Natural killer cell (primary cell): ENCODE data around the gene SF3B5. TPM values are rescaled to one million over a fixed set of nuclear protein-coding genes. Genes with fewer than 3 reads are reported as not detected.
A peak's percentile ranks its signal among the peaks of the same experiment; 100 is the strongest.

ENCODE experiments used
- ATAC-seq, 3 donors: fragments of 150-1000 bp in 2 of 3; fragments of 200-7000 bp in 1 of 3; cut with Tn5 transposase; 1 replicate in 1 of 3; 2 replicates in 2 of 3; pipeline ENCODE4 v1.10.0; 2021; ENCODE audit warnings: mild to moderate bottlenecking in 2 of 3, moderate library complexity in 2 of 3
- DNase-seq, 2 donors: peaks; one replicate each; pipeline versions ENCODE4 v3.0.0 to v3.0.0-alpha.2; 2013 to 2021; ENCODE audit warnings: mixed read lengths in 1 of 2
- H3K27ac ChIP-seq: one replicate; pipeline ENCODE4 v1.5.1; 2013; ENCODE audit warnings: mild to moderate bottlenecking, low read length
- H3K27me3 ChIP-seq: one replicate; pipeline ENCODE4 v1.6.1; 2013; ENCODE audit warnings: low read length; ENCODE audit not compliant: control insufficient read depth, insufficient read depth
- H3K36me3 ChIP-seq: one replicate; pipeline ENCODE4 v1.6.1; 2013; ENCODE audit warnings: low read length; ENCODE audit not compliant: control insufficient read depth, insufficient read depth
- H3K4me1 ChIP-seq: one replicate; pipeline ENCODE4 v1.6.1; 2013; ENCODE audit warnings: low read length; ENCODE audit not compliant: control insufficient read depth, insufficient read depth
- H3K4me3 ChIP-seq: one replicate; pipeline ENCODE4 v1.5.1; 2013; ENCODE audit warnings: low read length
- H3K9me3 ChIP-seq: one replicate; pipeline ENCODE4 v1.6.1; 2013; ENCODE audit warnings: low read length; ENCODE audit not compliant: control insufficient read depth, insufficient read depth
- H3K27ac Mint-ChIP-seq, 2 donors: one replicate each; pipeline ENCODE4 v1.8.0; 2022; ENCODE audit warnings: mild to moderate bottlenecking in 2 of 2, mixed read lengths in 2 of 2, moderate library complexity in 1 of 2
- H3K27me3 Mint-ChIP-seq, 2 donors: one replicate each; pipeline ENCODE4 v1.8.0; 2022; ENCODE audit warnings: low read depth in 2 of 2, mixed read lengths in 2 of 2
- H3K36me3 Mint-ChIP-seq: one replicate; pipeline ENCODE4 v1.8.0; 2022; ENCODE audit warnings: mixed read lengths
- H3K4me1 Mint-ChIP-seq, 2 donors: one replicate each; pipeline ENCODE4 v1.8.0; 2022; ENCODE audit warnings: mixed read lengths in 2 of 2
- H3K4me3 Mint-ChIP-seq: one replicate; pipeline ENCODE4 v1.8.0; 2022; ENCODE audit warnings: mild to moderate bottlenecking, moderate library complexity, mixed read lengths
- H3K9me3 Mint-ChIP-seq, 2 donors: one replicate each; pipeline ENCODE4 v1.8.0; 2022; ENCODE audit warnings: mixed read lengths in 2 of 2
- CTCF ChIP-seq: fragments of 200-600 bp; IDR thresholded peaks from one replicate; pipeline ENCODE4 v1.8.0; 2022; ENCODE audit warnings: antibody characterized with exemption
- WGBS: methylation state at CpG from one replicate; pipeline ENCODE4 v1.1.7; 2013; ENCODE audit warnings: missing lambda C conversion rate; ENCODE audit not compliant: insufficient coverage; 5-methylcytosine and 5-hydroxymethylcytosine counted together
- intact Hi-C: fragments of 100-400 bp; cut with micrococcal nuclease; formaldehyde crosslinking; loops from one replicate; pipeline ENCODE4 v1.14.2; 2022
- total RNA-seq, 4 donors: library from RNA; stranded (reverse); fragments of 120-200 nt in 1 of 4; gene quantifications; one replicate each; pipeline versions ENCODE4 v1.2.3 to v1.2.4, GENCODE V29; 2013 to 2022

Gene SF3B5
- total RNA-seq, 3 donors from 2014 or later (not counting 1 experiment from before 2014, with no cell fraction given): 122 to 145 (median 122) TPM

- H3K36me3 ChIP-seq: no peaks in the 10 kb centered on the region
- no peak overlapping the region for H3K27ac ChIP-seq
- peak in 1 of 2 donors; percentile 32 for DNase-seq
- intact Hi-C loops: loop anchor here (2.0 kb wide), 1 partner anchor 86 kb away; the partner anchor contains the start of gene STX11
- peaks cover 19 to 24% of the 10 kb centered on the region in 2 donors for H3K4me1 Mint-ChIP-seq
- H3K27ac Mint-ChIP-seq: peak overlapping the region; percentile 72 to 92
- 62% methylated on average over 7 of the region's 9 CpGs for WGBS
- no peaks in the 10 kb centered on the region for H3K9me3 Mint-ChIP-seq
- no peaks in the 10 kb centered on the region for H3K27me3 ChIP-seq
- TF ChIP-seq CTCF: no peak
- H3K36me3 Mint-ChIP-seq: no peaks in the 10 kb centered on the region
- peak overlapping the region; percentile 95 for H3K4me3 Mint-ChIP-seq
- H3K27me3 Mint-ChIP-seq: peaks cover 14 to 19% of the 10 kb centered on the region in 2 donors
- H3K4me3 ChIP-seq: peak overlapping the region; percentile 83
- no peaks in the 10 kb centered on the region for H3K9me3 ChIP-seq
- ATAC-seq: no peak
- H3K4me1 ChIP-seq: peaks cover 18% of the 10 kb centered on the region
Observed at GRCh38 chr6:144065213-144065660, 30.1 kb downstream of the SF3B5 start.

GRCh38 chr6:144064402-144065212 is 30.8 kb downstream of the SF3B5 start:
- Mint-ChIP-seq H3K9me3 (no peaks in the 10 kb centered on the region), H3K4me3 (peak overlapping the region; percentile 95), H3K36me3 (no peaks in the 10 kb centered on the region), H3K27ac (peak overlapping the region; percentile 72 to 92), H3K4me1 (peaks cover 19 to 24% of the 10 kb centered on the region in 2 donors), H3K27me3 (peaks cover 11 to 19% of the 10 kb centered on the region in 2 donors)
- DNase-seq (peak; percentile 24 to 69), ATAC-seq (peak; percentile 10 to 31 (median 11))
- no peak for TF ChIP-seq CTCF
- Histone ChIP-seq H3K27me3 (no peaks in the 10 kb centered on the region), H3K4me1 (peaks cover 18% of the 10 kb centered on the region), H3K9me3 (no peaks in the 10 kb centered on the region), H3K36me3 (no peaks in the 10 kb centered on the region), H3K27ac (peak overlapping the region; percentile 83), H3K4me3 (peak overlapping the region; percentile 83)
- WGBS: 3% methylated on average over 54 of the region's 57 CpGs
- intact Hi-C loops: loop anchor here (1.0 to 2.0 kb wide), 2 partner anchors 31 to 86 kb away; partner anchors contain the start of genes SF3B5 and STX11

DNA sequence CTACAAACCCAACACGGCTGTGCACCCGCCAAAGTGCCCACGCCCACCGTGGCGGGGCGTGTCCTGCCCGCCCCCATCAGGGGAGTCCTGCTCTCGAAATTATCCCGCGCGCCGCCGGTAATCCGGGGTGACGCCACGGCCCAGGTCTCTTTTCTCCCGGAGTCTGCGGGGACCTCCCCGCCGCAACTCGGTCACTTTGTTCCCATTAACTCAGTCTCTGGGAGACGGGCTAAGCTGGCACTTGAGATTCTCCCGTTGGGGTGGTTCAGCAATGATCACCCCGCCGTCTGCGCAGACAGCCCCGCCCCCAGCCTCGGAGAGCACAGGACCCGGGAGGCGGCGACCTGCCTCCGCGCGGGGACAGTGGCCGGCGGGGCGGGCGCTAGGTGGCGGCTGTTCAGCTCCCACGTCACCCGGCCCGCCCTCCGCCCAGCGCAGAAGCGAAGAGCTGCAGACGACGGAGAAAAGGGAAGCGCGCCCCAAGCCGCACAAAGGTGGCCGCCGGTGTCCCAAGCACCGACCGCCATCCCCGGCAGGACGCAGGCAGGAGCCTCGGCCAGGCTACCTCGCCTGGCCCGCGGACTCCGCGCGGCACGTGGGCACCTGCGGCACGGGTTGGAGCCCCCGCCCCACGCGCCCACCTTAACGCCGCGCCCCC is 31.5 kb downstream of the SF3B5 start:
- intact Hi-C loops: loop anchor here (1.0 to 2.0 kb wide), 3 partner anchors 9 to 87 kb away; partner anchors contain the start of genes SF3B5 and STX11
- H3K36me3 ChIP-seq: no peaks in the 10 kb centered on the region
- H3K4me3 ChIP-seq: peak overlapping the region; percentile 83
- H3K4me1 Mint-ChIP-seq: peaks cover 19 to 24% of the 10 kb centered on the region in 2 donors
- H3K4me3 Mint-ChIP-seq: peak overlapping the region; percentile 95
- H3K9me3 ChIP-seq: no peaks in the 10 kb centered on the region
- H3K4me1 ChIP-seq: peaks cover 18% of the 10 kb centered on the region
- no peak for TF ChIP-seq CTCF
- no peaks in the 10 kb centered on the region for H3K9me3 Mint-ChIP-seq
- peak overlapping the region; percentile 87 to 92 for H3K27ac Mint-ChIP-seq
- DNase-seq (peak; percentile 87 to 94), ATAC-seq (peak; percentile 94 to 98 (median 96))
- no peaks in the 10 kb centered on the region for H3K27me3 ChIP-seq
- peak overlapping the region; percentile 83 for H3K27ac ChIP-seq
- peaks cover 10 to 17% of the 10 kb centered on the region in 2 donors for H3K27me3 Mint-ChIP-seq
- no peaks in the 10 kb centered on the region for H3K36me3 Mint-ChIP-seq
- WGBS: under 1% methylated on average over 72 of the region's 72 CpGs
